HepG2 (cell line): ENCODE data around the gene LARP1. TPM values are rescaled to one million over a fixed set of nuclear protein-coding genes. Genes with fewer than 3 reads are reported as not detected.

Source experiments
- AFF4 ChIP-seq: sonication (generic); formaldehyde crosslinking; IDR thresholded peaks from 2 replicates; pipeline ENCODE4 v1.4.0; 2020; ENCODE audit warnings: missing genetic modification reagents
- ATAD3A ChIP-seq: sonication (generic); formaldehyde crosslinking; IDR thresholded peaks from 2 replicates; pipeline ENCODE4 v1.4.0; 2020; ENCODE audit warnings: missing genetic modification reagents
- CREBL2 ChIP-seq: sonication (generic); formaldehyde crosslinking; IDR thresholded peaks from 2 replicates; pipeline ENCODE4 v1.8.1; 2023; ENCODE audit warnings: missing genetic modification reagents, mild to moderate bottlenecking, borderline replicate concordance
- DBP ChIP-seq: sonication (generic); formaldehyde crosslinking; IDR thresholded peaks from 2 replicates; pipeline ENCODE4 v1.4.0; 2020; ENCODE audit warnings: missing genetic modification reagents; ENCODE audit errors: not compliant biosample characterization
- E2F1 ChIP-seq: sonication (generic); formaldehyde crosslinking; IDR thresholded peaks from 2 replicates; pipeline ENCODE4 v1.5.0; 2020; ENCODE audit warnings: missing genetic modification reagents
- FOXM1 ChIP-seq: sonication (generic); formaldehyde crosslinking; IDR thresholded peaks from 2 replicates; pipeline ENCODE4 v1.5.0; 2020; ENCODE audit warnings: missing genetic modification reagents
- HNRNPK ChIP-seq: fragments of 200-400 bp; formaldehyde crosslinking; IDR thresholded peaks from 2 replicates; pipeline ENCODE4 v1.6.1; 2018; ENCODE audit warnings: low read length, low read depth, moderate library complexity, mild to moderate bottlenecking; ENCODE audit not compliant: poor library complexity, severe bottlenecking
- IRX3 ChIP-seq: sonication (generic); formaldehyde crosslinking; IDR thresholded peaks from 2 replicates; pipeline ENCODE4 v1.8.1; 2023; ENCODE audit warnings: mild to moderate bottlenecking, low read depth, missing genetic modification reagents, borderline replicate concordance
- LRRFIP1 ChIP-seq: sonication (generic); formaldehyde crosslinking; conservative IDR thresholded peaks from 2 replicates; pipeline ENCODE4 v1.4.0; 2020; ENCODE audit warnings: missing genetic modification reagents
- PAX8 ChIP-seq: sonication (generic); formaldehyde crosslinking; IDR thresholded peaks from 2 replicates; pipeline ENCODE4 v1.8.0; 2022; ENCODE audit warnings: mild to moderate bottlenecking, missing genetic modification reagents, borderline replicate concordance
- REL ChIP-seq: sonication (generic); formaldehyde crosslinking; conservative IDR thresholded peaks from 2 replicates; pipeline ENCODE4 v1.8.0; 2022; ENCODE audit warnings: mild to moderate bottlenecking, missing genetic modification reagents, moderate library complexity
- RFX5 ChIP-seq: IDR thresholded peaks from 2 replicates; pipeline ENCODE4 v1.6.1; 2011; ENCODE audit warnings: low read depth, low read length, improper control_type of control experiment
- SKI ChIP-seq: fragments of 450-650 bp; IDR thresholded peaks from one replicate; pipeline ENCODE4 v1.6.1; 2018; ENCODE audit warnings: mild to moderate bottlenecking; ENCODE audit not compliant: partially characterized antibody
- TCF7L2 ChIP-seq: IDR thresholded peaks from 2 replicates; pipeline ENCODE4 v1.6.1; 2011; ENCODE audit warnings: mild to moderate bottlenecking, low read depth, low read length, moderate library complexity
- ZNF224 ChIP-seq: sonication (generic); formaldehyde crosslinking; IDR thresholded peaks from 2 replicates; pipeline ENCODE4 v1.5.0; 2020; ENCODE audit warnings: mild to moderate bottlenecking, missing genetic modification reagents
- ZNF33B ChIP-seq: sonication (generic); formaldehyde crosslinking; IDR thresholded peaks from 2 replicates; pipeline ENCODE4 v1.5.1; 2020; ENCODE audit warnings: mild to moderate bottlenecking, missing genetic modification reagents
- ZNF350 ChIP-seq: sonication (generic); formaldehyde crosslinking; IDR thresholded peaks from 2 replicates; pipeline ENCODE4 v1.4.0; 2020; ENCODE audit warnings: mild to moderate bottlenecking, low read depth, missing genetic modification reagents, borderline replicate concordance
- ZNF367 ChIP-seq: sonication (generic); formaldehyde crosslinking; IDR thresholded peaks from 2 replicates; pipeline ENCODE4 v1.4.0; 2020; ENCODE audit warnings: missing genetic modification reagents, borderline replicate concordance
- ZNF563 ChIP-seq: sonication (generic); formaldehyde crosslinking; IDR thresholded peaks from 2 replicates; pipeline ENCODE4 v1.8.0; 2022; ENCODE audit warnings: mild to moderate bottlenecking, moderate library complexity, missing genetic modification reagents
- ZNF879 ChIP-seq: sonication (generic); formaldehyde crosslinking; IDR thresholded peaks from 2 replicates; pipeline ENCODE4 v1.8.1; 2023; ENCODE audit warnings: missing genetic modification reagents
- ZSCAN20 ChIP-seq: sonication (generic); formaldehyde crosslinking; IDR thresholded peaks from 2 replicates; pipeline ENCODE4 v1.4.0; 2020; ENCODE audit warnings: missing genetic modification reagents, mild to moderate bottlenecking, borderline replicate concordance
- polyA plus RNA-seq, 8 experiments: library from polyadenylated mRNA; depleted of rRNA in 3 of 8; stranded (reverse) in 7 of 8; unstranded in 1 of 8; fragments of >200 nt; fragmentation: Illumina TruSeq in 4 of 8; extraction: Trizol in 4 of 8; gene quantifications; 2 replicates each; pipeline versions ENCODE4 v1.2.1 to v1.2.3, GENCODE V29; 2011 to 2016; ENCODE audit warnings: low read depth in 4 of 8, missing spikeins in 1 of 8, mixed read lengths in 1 of 8; ENCODE audit not compliant: insufficient read depth in 1 of 8
- total RNA-seq, 5 experiments: library from RNA; depleted of rRNA; stranded (reverse); fragments of >200 nt; fragmentation: Illumina TruSeq; extraction: Trizol; gene quantifications; 2 replicates each; pipeline ENCODE4 v1.2.3, GENCODE V29; 2016; ENCODE audit warnings: low read depth in 1 of 5

Gene LARP1
- total and polyA plus RNA-seq, 2 of the 13 experiments (the other 11 are each of a cell fraction or from before 2014, with no cell fraction given) = 45.2 to 61.4 TPM

GRCh38 chr5:154857530-154858296, 102.5 kb downstream of the LARP1 start (continued):
- TF ChIP-seq E2F1 (CRISPR knock-in tag) (peak; percentile 78), ZSCAN20 (CRISPR knock-in tag) (peak; percentile 43; the same call in 1 of the 2 replicates), ZNF224 (CRISPR knock-in tag) (no peak), ZNF367 (CRISPR knock-in tag) (0 out of 2 replicates have a peak, but pooled peaks have one; percentile 51), TCF7L2 (no peak), IRX3 (no peak), RFX5 (no peak), SKI (peak; percentile 42), DBP (no peak), ATAD3A (CRISPR knock-in tag) (no peak), PAX8 (no peak), FOXM1 (CRISPR knock-in tag) (no peak), ZNF563 (peak; percentile 39; the same call in 1 of the 2 replicates), AFF4 (CRISPR knock-in tag) (no peak), HNRNPK (peak; percentile 51), REL (CRISPR knock-in tag) (no peak), LRRFIP1 (CRISPR knock-in tag) (no peak), ZNF350 (CRISPR knock-in tag) (no peak; the same call in 1 of the 2 replicates), ZNF879 (CRISPR knock-in tag) (no peak), ZNF33B (CRISPR knock-in tag) (no peak), CREBL2 (CRISPR knock-in tag) (no peak)
